NCI-H82 treated with DMSO at 0.1 percent for 48 hours (cell line): ENCODE results near the gene TTC34.
A peak's percentile ranks its signal among the peaks of the same experiment; 100 is the strongest.
"Not testable (repeated sequence)": the region's sequence is repeated elsewhere in the genome, so short reads cannot be mapped to it uniquely, and the experiment has no call there.

Experiments
- DNase-seq: peaks from one replicate; lab custom pipeline; 2025; ENCODE audit not compliant: unreplicated experiment; lab: John Stamatoyannopoulos, UW

Gene TTC34

GRCh38 chr1:2630498-2631135 is 170.9 kb downstream of the TTC34 start:
- DNase-seq, result no peak

GRCh38 chr1:2629627-2630497 is 171.6 kb downstream of the TTC34 start:
- DNase-seq, result no peak

GRCh38 chr1:2628933-2629626 is 172.4 kb downstream of the TTC34 start:
- DNase-seq, result no peak

DNA sequence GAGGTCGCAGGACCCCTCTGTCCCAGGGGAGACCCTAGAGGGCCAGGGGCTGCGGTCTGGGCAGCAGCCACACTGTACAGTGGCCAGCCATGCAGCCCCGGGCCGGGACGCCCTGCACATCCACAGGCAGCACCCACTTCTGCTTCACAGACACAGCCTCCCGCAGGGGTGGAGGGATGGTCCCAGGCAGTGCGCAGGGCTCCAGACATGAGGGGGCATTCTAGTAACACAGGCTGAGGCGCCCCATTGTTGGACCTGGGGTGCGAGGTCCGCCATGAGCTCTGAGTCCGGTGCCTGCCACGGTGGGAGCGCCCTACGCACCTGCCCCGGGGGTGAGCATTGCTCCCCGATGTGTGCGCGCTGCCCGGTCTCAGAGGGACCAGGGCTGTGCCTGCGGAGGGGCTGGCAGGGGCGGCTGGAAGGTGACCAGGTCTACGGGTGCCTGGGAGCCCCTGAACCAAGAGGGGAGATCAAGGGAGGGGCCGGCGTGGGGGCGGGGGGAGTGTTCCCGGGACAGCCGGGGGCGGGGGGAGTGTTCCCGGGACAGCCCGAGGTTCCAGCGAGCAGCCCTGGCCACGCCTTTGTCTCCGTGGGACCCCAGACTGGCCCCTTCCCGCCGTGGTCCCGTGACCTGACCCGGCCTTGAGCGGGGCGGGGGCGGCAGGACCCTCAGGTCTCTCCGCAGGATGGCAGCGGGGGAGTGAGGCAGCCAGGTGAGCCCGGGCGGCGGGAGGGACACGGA is 173.1 kb downstream of the TTC34 start:
- no peak for DNase-seq

GRCh38 chr1:2627746-2628145 is 173.7 kb downstream of the TTC34 start:
- DNase-seq, result no peak

DNA sequence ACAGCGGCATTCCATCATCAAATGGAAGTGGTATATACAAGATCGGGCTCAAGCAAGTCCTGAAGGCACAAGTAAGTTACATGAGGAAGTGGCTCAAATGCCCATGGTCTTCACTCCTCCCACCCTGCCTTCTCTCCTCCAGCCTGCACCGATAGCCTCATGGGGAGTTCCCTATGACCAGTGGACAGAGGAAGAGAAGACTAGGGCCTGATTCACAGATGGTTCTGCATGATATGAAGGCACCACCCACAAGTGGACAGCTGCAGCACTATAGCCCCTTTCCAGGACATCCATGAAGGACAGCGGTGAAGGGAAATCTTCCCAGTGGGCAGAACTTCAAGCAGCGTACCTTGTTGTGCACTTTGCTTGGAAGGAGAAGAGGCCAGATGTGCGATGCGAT is 175.7 kb downstream of the TTC34 start:
- DNase-seq, result not testable (repeated sequence)

- DNase-seq, result no peak
These were observed 176.2 kb downstream of the TTC34 start for GRCh38 chr1:2625311-2625710.

- no peak for DNase-seq
These were observed 176.7 kb downstream of the TTC34 start for GRCh38 chr1:2624735-2625300.

DNA sequence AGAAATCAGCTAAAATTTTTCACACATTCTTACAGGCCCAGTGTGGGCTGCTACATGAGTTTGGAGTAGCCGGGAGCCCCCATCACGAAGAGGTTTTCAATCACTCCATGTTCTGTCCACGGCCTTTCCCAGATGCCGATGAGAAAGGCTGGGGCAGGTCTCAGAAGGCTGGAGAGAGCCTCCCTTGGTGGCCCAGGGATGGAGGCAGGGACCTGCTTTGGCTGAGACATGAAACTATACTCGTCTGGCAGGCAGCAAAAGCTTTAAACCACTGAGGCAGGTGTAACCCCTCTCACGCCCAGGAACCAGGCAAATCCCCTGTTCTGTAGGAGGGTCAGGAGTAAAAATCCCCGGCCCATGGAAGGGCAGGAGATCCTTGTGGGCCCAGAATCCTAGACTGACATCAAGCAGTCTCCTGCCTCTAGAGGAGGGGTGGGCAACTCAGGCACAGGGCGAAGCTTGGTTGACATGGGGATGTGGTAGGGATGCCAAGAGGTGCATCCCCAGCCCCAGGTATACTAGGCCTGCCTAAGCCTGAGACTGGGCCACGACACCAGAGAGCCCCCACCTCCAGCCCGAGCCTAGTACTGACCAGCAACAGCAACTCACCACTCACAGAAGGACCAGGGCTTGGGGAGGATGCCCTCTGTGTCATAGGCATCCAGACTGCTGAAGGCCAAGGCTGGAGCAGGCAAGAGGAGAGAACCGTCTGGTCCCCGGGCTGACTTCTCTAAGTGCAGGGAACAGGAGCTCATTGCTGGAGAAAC is 177.7 kb downstream of the TTC34 start:
- no peak for DNase-seq

DNA sequence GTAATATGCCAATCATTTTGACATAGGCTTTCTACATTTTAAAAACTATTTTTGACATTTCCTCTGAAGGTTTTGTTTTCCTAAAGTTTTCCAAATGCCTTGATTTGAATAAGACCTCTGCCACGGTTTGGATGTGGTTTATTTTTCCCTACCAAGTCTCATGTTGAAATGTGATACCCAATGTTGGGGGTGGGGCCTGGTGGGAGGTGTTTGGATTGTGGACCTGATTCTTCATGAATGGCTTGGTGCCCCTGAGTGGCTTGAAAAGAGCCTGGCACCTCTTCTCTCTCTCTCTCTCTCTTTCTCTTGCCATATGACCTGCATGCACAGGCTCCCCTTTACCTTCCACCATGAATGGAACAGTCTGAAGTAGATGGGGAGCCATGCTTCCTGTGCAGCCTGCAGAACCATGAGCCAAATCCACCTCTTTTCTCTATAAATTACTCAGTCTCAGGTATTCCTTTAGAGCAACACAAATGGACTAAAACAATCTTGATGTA is 183.5 kb downstream of the TTC34 start:
- no peak for DNase-seq

GRCh38 chr1:2614145-2614544 is 187.3 kb downstream of the TTC34 start:
- DNase-seq, result no peak

- no peak for DNase-seq
These were observed 188.7 kb downstream of the TTC34 start for GRCh38 chr1:2612591-2613365.

DNA sequence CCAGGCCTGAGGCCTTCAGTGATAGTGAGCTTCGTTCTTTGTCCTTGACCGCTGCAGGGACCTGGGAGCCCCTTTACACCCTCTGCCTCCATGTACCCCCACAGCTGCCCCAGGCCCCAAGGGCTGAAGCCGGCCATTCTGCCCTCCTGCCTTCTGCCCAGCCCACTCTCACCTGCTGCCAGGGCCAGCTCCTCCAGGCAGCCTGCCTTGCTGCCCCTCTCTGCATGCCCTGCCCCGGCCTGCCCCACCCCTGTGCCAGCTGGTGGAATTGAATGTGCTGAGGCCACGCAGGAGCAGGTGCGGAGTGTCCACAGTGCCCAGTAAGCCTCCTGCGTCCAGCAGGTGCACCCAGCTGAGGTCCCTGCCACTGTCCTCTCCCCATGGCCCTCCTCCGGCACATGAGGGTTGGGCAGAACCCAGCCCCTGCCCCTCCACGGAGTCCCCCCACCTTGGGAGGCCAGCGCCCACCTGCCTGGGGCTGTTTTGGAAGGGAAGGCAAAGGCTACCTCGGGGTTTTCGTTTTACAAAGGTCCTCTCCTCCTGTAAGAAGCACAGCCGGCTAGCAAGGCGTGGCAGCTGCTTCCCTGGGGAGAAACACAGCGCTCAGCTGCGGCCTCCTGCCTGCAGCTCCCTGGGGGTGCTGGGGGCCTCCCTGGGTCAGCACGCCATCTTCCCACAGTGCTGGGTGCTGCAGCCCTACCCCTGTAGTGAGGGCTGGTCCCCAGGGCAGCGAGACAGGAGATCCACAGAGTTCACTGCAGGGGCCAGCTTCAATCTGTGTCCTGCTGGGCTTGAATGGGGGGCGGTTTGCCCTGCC is 189.7 kb downstream of the TTC34 start:
- DNase-seq, result no peak

- DNase-seq, result peak; percentile 5
These were observed 190.4 kb downstream of the TTC34 start for GRCh38 chr1:2611031-2611501.

GRCh38 chr1:2610036-2610959 is 191.2 kb downstream of the TTC34 start:
- no peak for DNase-seq

DNA sequence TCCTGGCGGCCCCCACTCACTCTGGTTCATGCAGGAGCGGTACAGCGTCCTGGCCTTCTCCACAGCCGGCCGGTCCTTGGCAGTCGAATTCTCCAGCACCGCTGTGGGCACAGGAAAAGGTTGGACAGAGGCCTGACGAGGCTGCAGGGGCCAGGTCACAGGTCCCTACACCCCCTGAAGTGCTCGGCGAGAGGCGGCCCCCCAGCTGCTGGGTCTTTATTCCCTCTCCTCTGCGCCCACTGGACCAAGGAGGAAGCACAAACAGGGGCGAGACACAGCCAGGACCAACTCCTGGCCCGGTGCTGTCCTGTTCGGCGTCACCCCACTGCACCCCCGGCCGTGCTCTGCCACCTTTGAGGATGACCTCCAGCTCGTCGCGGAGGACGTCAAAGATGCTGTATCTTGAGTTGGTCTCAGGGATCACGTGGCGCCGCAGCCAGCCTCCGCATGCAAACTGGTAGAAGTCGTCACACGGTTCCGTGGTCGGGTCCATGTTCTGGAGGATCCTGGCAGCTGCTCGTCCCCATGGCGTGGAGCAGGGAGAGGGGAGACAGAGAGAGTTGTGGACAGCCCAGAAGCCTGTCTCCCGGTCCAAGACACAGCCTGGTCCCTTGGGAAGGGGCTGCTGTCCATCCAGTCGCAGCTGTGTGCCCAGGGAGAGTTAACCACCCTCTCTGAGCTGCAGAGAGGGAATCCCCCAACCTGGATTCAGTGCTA is 192.0 kb downstream of the TTC34 start:
- no peak for DNase-seq
